OCI-LY7 (cell line): Measurements from ENCODE around the gene COL23A1.

Source experiments
- EZH2phosphoT487 ChIP-seq: fragments of 200-600 bp; sonication (generic); IDR thresholded peaks from 2 replicates; pipeline ENCODE4 v1.6.1; 2018; ENCODE audit warnings: low read depth, borderline replicate concordance, mild to moderate bottlenecking, mixed run types, antibody characterized with exemption, low read length, moderate library complexity, mixed read lengths
- TF ChIP-seq, protein P1 (sequence below): fragments of 200-600 bp; sonication (generic); conservative IDR thresholded peaks from 2 replicates; pipeline ENCODE4 v1.5.1; 2014; ENCODE audit warnings: mild to moderate bottlenecking, antibody characterized with exemption, low read length, moderate library complexity, mixed read lengths

DNA sequence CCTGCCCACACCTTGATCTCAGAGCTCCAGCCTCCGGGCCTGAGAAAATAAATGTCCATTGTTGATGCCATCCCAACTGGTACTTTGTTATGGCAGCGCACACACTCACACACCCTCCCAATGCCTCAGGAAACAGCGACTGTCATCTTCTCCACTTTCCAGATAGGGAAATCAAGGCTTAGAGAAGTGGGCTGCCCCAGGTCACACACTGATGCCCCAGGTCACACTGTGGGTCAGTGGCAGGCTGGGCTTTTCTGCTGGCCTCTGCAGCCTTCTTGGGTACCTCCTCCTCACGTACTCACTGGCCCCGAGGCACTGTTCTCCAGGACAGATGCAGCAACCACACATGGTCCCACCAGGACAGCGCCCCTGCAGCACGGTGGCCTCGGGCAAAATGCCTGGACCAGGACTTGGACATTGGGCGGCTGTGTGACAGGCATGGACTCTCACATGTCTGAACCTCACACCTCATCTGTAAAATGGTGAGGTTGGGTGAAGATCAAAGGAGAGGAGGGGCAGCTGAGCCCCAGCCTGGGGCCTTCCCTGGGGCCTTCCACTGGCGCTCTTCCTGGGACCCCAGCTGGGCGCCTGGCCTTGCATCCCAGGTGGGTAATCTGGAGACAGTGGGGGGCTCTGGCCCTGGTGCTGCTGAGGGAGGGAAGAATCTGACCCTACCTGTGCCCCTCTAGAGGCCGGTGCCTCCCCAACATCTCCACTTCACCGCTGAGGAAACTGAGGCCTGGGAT lies 156.0 kb downstream of the COL23A1 start:
- TF ChIP-seq, protein P1, sequence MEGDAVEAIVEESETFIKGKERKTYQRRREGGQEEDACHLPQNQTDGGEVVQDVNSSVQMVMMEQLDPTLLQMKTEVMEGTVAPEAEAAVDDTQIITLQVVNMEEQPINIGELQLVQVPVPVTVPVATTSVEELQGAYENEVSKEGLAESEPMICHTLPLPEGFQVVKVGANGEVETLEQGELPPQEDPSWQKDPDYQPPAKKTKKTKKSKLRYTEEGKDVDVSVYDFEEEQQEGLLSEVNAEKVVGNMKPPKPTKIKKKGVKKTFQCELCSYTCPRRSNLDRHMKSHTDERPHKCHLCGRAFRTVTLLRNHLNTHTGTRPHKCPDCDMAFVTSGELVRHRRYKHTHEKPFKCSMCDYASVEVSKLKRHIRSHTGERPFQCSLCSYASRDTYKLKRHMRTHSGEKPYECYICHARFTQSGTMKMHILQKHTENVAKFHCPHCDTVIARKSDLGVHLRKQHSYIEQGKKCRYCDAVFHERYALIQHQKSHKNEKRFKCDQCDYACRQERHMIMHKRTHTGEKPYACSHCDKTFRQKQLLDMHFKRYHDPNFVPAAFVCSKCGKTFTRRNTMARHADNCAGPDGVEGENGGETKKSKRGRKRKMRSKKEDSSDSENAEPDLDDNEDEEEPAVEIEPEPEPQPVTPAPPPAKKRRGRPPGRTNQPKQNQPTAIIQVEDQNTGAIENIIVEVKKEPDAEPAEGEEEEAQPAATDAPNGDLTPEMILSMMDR = no peak
- no peak for TF ChIP-seq EZH2phosphoT487
